Embryonic facial prominence (tissue), 1 donor: ENCODE results near the gene BOD1.
A peak's percentile ranks its signal among the peaks of the same experiment; 100 is the strongest.

Experiments used
- DNase-seq: peaks from one replicate; pipeline ENCODE4 v3.0.0-alpha.2; 2016; ENCODE audit errors: extremely low spot score

BOD1 gene

DNA sequence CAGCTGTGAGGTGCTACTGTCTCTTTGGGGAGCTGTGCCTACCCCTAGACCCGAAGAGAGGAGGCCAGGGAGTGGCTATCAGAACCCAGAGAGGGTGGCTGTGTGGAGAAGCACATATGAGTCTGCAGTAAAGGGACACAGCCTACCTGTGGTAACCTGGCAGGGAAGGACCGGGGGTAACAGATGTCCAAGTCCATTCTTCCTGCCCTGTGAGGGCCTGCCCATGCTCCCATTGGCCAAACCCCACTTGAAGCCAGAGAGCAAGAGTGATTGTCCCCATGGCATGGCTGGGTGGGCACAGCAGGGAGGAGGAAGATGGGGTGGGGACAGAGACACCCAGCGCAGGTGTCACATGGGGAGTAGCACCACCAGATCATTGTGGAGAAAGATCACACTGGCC, 39.3 kb downstream of the BOD1 start:
- DNase-seq, result no peak

GRCh38 chr5:173575985-173576384, 40.5 kb downstream of the BOD1 start:
- DNase-seq, result no peak

GRCh38 chr5:173574983-173575382, 41.5 kb downstream of the BOD1 start:
- DNase-seq, result no peak

- peak; percentile 27 for DNase-seq
Observed at GRCh38 chr5:173573126-173573960, 43.1 kb downstream of the BOD1 start.

- no peak for DNase-seq
Observed at GRCh38 chr5:173572431-173573125, 43.9 kb downstream of the BOD1 start.

DNA sequence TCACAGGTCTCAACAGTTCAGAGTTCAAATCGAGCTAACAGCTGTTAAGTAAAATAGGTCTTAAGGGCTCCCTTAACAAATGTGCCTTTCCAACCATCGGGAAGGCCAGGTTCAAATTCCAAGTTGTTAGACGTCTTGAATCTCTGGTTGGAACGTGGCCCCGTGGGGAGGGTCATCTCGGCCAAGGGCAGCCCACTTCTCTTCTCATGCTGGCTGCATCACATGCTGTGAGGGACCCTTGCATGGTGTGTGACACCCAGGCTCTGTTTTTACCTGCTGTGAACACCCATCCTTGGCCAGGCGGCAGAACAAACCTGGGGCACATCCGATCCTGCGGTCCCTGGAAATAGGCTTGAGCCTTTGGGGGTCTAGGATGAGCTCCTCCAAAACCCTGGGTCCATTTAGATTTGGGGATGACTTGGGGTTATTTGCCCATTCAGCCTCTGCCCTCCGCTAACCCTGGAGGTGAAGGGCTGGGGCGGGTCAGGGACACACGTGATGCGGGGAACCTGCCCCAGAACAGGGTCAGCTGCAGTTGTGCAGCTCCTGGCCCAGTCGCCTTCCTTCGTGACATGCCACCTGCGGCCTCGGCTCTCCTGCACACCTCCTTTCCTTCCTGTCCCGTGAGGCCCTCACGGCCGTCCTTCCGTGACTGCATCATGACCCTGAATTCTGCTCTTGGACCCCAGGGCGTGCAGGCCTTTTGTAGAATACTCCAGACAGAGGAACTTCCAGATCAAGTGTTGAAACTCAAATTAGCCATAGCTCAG, 45.9 kb downstream of the BOD1 start:
- DNase-seq, result no peak

DNA sequence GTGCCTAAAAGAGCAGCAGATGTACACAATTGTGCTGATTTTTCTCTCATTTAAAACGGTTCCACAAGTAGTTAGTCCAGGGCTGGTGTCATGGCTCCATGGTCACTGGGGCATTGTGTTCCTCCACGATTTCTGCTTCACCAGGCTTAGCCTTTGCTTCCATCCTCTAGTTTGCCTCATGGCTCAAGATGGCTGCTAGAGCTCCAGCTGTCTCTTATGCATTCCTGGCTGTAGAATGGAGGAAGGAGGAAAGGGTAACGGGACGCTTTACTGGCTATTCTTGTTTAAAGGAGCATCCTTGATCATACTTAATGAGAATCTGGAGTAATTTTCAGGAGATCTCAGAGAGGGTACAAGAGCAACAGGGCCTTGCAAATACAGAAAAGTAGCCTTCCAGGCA, 47.7 kb downstream of the BOD1 start:
- no peak for DNase-seq

DNA sequence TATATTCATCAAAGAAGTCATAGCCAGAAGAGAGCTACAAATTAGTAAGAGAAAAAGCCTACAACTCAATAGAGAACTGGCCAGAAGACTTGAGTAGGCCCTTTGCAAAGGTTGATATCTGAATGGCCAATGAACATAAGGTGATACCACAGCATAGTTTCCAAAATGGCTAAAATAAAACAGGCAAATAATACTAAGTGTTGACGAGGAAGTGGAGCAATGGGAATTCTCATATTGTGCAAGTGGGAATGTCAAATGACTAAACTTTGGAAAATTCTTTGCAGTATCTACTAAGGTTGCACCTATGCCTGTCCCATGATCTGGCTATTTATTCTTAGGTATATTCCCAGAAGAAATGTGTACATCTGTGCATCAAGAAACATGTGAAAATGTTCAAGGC, 48.3 kb downstream of the BOD1 start:
- DNase-seq, result no peak

DNA sequence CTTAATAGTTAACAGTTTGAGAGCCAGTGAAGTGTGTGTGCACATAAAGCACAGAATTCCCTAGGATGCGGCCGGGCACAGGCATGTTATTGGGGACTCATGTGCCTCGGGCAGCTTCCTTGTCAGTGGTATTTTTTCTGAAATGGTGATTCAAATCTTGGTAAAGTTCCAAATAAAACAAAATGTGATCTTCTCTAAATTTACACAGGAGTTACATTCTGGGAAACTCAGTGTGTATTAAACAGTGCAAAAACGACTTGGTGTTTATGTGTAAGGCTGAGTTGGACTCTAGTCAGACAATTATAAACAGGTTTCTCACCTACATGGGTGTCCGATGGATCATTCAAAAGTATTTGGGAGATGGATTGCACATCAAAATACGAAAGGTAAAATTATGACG, 48.9 kb downstream of the BOD1 start:
- no peak for DNase-seq

DNA sequence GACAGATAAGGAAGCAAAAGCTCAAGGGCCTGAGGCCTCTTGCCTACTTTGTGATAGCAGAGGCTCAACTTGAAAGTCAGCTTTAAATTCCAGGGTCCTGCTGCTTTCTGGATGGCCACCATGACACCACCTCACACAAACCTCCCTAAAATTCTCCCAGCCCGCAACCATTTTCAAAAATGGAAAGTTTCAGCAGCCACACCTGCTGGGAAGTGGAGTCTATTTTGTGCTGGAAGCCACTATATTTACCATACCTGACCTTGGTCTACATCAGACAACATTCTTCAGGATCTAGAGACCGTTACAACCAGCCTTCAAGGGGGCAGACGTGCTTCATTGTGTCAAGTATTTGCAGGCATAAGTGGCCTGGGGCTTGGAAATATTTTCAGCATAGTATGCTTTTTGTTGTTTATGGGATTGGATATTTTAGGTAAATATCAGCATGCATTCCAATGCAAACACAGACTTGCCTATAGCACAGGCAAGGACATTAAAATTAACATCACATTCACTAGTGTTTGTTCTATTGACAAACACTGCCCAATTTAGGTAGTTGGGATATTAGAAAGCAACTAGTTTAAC, 50.9 kb downstream of the BOD1 start:
- no peak for DNase-seq

- DNase-seq, result no peak
Observed at GRCh38 chr5:173564106-173564505, 52.3 kb downstream of the BOD1 start.

DNA sequence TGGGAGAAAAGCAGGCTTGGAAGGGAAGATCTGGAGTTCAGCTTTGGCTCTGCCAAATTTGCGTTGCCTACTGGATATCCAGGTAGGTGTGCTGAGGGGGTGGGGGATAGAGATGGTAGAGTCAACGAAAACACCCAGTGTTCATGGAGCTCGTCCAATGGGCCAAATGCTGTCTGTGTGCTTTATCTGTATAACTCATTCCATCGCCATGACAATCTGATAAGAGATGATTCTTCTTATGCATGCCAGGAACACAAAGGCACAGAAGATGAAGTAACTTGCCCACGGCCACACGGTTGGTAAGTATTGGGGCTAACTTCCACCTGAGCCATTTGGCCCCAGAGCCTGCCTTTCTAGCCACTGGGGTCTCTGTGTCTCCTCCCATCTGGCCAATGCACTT, 53.2 kb downstream of the BOD1 start:
- DNase-seq, result no peak

- DNase-seq, result no peak
Observed at GRCh38 chr5:173562451-173562850, 54.0 kb downstream of the BOD1 start.
